T47D (cell line): ENCODE results near the gene AHDC1.
"Not testable (repeated sequence)": the region's sequence is repeated elsewhere in the genome, so short reads cannot be mapped to it uniquely, and the experiment has no call there.

ENCODE experiments used
- DNase-seq, 2 experiments: peaks; one replicate each; pipeline versions ENCODE4 v3.0.0 to v3.0.0-alpha.2; 2011 to 2012; ENCODE audit warnings: low read depth in 1 of 2, low spot score in 1 of 2
- JUND ChIP-seq: IDR thresholded peaks from 2 replicates; pipeline ENCODE4 v1.6.1; 2012; ENCODE audit warnings: low read depth
- in situ Hi-C: cut with HindIII; loops from 2 replicates; pipeline ENCODE4 v1.10.0; 2016; ENCODE audit warnings: low sequenced_read_pairs, low pct_unique_long_range_greater_than_20kb

The AHDC1 gene

DNA sequence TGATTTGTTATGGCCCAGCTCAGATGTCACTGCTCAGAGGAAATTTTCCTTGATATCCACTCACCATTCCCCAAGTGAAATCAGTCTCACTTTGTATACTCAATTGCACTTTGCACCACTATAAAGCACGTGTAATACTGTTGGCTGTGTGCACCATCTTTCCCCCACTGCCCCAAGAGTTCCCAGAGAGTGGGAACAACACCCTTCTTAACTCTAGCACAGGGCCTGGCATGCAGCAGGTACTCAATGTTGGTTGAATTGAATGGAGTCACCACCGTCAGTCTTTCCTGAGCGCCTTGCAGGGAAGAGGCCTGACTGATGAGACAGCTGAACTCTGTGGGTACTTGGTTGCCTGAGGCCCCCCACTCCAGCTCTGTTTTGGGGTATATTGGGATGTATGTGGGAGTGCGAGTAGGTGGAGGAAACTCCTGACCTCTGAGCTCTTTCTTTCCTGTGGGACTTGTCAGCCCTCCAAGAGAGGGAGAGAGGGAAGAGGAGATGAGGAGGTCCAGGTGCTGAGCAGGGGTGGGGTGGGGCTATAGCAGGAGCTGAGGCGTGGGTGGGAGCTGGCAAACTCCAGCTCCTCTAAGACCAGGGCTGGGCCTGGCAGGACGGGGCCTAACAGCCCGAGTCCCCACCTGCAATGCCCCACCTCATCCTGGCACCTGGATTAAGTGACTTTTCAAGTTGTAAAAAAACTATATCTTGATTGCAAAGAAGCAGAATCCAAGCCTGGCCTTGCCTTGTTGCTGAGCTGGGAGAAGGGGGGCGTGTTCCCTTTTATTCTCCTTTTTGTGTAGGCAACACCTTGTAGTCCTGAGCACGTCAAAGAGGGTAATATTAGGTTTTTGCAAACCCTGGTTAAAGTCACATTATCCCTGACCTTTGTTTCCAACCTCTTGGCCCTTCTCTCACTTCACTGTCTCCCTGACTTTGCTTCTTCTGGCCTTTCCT is 94.5 kb downstream of the AHDC1 start:
- no peak for DNase-seq
- TF ChIP-seq JUND: no peak
- in situ Hi-C loops: no loop called here

DNA sequence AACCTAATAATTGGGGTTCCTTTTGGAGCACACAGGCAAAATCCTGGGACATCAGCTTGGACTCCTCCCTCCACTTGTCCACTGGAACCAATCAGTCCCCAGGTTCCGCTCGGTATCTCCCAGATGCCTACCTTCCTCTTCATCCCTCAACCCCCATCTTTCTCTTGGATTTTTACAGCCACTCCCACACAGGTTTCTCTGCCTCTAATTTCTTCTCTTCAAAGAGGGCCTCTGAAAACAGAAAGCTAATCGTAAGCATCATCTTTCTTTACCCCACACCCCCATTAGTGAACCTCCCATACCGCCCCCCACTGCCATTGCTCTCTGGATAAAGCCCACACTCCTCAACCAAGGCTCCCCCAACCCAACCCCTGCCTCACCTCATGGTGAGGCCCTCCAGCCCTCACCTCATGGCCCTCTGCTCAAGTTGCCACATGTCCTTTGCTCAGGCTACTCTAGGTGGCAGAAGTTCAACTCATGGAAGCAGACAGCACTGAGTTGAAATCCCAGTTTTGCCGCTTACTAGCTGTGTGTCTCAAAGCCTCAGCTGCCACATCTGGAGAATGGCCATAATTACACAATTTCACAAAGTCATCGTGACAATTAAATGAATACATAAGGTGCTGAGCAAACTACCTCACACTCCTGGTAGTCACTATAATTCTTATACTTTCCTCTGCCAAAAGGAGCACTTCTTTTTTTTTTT is 95.8 kb downstream of the AHDC1 start:
- in situ Hi-C loops: no loop called here
- TF ChIP-seq JUND: no peak
- DNase-seq: peak in 1 of 2 experiments; percentile 70

DNA sequence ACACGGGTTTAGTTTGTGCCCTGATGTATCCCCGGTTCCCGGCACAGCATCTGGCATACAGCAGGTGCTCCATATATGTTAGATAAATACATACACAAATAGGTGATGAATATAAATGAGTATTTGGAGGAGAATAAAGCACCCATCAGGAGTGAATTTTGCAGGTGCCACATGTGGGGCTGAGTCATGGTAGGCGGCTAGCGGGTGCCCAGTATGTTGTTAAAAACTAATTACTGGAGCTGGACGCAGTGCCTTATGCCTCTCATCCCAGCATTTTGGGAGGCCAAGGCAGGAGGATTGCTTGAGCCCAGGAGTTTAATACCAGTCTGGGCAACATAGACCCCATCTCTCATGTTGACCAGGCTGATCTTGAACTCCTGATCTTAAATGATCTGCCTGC is 97.2 kb downstream of the AHDC1 start:
- DNase-seq: no peak
- in situ Hi-C loops: no loop called here
- TF ChIP-seq JUND: no peak

DNA sequence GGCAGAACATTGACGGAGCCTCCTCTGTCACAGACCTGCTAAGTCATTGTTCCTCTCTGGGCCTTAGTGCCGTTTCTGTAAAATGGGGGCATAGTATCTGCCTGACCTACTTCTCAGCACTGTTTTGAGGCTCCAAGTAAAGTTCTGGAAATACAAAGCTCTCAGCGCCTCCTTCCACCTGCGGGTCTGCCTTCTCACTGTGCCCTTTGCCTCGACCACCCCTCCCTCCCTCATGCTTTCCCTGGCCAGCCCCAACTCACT is 98.6 kb downstream of the AHDC1 start:
- in situ Hi-C loops: no loop called here
- TF ChIP-seq JUND: no peak
- DNase-seq: no peak

DNA sequence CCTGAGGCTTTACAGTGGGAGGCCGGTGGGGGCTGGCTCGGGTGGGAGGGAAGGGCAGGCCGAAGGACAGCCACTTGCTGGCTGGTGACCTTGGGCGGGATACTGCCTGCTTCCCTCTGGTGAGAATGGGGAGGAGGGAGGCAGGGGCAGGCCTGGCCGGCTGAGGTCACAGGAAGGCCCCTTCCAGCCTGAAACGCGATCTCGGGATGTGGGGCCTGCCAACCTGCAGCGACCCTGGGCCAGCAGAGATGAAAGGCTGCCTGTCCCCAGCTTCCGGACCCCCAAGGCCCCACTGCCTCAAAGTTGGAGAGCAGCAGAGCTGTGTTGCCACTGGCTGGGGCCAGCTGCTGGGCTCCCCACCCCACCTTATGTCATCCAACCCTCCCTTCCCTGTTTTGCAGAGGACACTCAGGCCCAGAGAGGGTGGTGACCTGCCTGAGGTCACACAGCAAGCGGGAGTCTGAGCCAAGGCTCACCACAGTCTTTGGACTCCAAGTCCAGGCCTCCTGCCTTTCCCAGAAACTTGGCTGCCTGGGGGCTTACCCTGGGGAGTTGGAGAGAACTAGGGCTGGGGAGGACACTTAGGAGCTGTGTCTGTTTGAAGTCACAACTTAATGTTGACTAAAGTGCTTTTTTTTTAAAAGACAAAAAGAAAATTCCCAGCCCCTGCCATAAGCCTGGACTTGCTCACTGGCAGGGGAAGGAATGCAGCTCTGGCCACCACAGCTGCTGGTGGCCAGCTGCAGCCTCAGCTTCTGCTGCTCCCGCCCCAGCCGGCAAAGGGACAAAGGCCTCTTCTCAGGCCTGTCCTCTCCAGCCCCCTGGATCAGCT is 99.1 kb downstream of the AHDC1 start:
- no peak for DNase-seq
- in situ Hi-C loops: no loop called here
- TF ChIP-seq JUND: no peak

DNA sequence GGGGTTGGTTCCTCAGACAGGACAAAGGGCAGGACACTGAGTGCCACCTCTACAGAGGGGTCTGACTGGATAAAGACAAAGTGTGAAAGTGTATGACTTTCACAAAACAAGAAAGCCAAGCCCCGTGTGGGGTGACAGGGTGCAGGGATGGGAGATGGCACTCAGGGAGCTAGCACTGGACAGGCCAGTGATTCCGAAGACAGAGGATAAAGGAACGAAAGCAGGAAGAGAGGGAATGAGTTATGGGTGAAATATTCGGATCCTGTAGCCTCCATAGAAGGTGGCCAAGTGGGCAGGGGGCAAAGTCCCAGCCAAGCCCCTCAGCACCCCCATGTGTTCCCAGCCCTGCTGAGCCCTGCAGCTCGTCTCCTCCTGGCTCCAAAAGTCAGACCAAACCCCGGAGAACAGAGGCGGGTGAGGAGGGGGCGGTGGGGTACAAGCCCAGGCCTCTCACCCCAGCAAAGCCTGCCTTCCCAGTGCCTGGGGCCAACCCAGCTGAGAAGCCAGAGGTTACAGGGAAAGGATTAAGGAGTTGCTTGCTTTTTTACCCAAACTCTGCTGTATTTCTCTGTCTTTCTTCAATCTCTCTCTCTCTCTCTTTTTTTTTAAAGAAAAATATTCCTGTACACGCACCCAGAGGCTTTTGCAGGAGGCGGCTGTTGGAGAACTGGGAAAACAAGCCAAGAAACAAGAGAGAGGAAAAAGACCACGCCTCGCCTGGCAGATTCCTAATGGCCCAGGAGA is 99.9 kb downstream of the AHDC1 start:
- DNase-seq: no peak
- in situ Hi-C loops: no loop called here
- TF ChIP-seq JUND: no peak

DNA sequence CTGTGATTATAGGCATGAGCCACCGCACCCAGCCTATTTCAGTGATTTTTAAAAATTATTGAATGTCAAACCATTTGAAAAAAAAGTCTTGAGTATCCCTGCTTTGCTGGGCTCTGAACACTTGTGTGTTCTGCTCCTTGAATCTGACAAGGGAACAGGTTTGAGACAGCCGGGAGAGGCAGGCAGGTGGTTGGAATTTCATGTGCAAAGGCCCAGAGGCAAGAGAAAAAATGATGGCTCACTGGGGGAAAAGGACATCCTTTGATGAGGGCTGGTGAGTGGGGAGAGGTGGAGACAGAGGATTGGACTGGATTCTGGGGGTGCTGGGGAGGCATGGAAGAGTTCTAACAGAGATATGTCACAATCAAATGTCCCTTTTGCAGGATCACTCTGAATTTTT is 100.9 kb downstream of the AHDC1 start:
- in situ Hi-C loops: no loop called here
- no peak for DNase-seq
- no peak for TF ChIP-seq JUND

DNA sequence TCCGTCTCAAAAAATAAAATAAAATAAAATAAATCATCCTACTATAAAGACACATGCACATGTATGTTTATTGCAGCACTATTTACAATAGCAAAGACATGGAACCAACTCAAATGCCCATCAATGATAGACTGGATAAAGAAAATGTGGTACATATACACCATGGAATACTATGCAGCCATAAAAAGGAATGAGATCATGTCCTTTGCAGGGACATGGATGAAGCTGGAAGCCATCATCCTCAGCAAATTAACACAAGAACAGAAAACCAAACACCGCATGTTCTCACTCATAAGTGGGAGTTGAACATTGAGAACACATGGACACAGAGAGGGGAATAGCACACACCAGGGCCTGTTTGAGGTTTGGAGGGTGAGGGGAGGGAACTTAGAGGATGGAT is 102.8 kb downstream of the AHDC1 start:
- in situ Hi-C loops: not testable (repeated sequence)

DNA sequence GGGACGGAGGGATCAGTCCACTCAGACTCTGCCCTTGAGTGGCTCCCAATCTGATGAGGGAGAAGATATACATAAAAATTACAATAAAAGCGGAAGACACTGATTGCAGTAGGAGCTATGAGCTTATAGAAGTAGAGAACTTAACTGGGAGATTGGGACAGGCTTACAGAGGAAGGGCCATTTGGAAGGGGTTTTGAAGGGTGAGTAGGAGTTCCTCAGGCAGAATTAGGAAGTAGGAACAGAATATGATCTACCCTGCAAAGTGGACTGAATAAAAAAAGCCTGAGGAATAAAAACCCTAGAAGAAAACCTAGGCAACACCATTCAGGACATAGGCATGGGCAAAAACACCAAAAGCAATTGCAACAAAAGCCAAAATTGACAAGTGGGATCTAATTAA is 104.8 kb downstream of the AHDC1 start:
- no peak for TF ChIP-seq JUND
- no peak for DNase-seq
- in situ Hi-C loops: no loop called here

More for the DNA sequence above, 102.8 kb downstream of the AHDC1 start:
- DNase-seq: not testable (repeated sequence)

DNA sequence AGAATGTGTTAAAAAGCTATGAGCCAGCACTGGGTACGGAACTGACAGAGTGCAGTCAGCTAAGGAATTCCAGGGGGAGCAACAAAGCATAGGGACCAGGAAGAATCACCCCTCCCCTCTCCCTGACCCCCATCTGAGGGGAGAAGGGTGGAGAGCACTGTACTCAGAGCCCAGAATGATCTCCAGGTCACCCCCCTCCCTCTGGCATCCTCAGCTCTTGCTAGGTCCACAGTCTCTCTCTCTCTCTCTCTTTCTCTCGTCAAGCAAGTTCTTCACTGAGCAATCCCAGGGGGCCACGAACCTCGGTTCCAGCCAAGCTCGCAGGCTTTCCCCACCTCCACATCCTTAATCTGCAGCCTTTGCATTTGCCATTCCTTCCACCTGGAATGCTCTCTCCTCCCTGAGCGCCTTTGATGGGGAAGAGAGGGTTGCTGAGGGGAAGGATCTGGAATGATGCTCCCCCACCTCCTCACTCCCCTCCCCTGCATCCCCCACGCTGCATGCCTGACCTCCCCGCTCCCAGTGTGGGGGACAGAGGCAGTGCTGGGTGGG is 107.3 kb downstream of the AHDC1 start:
- in situ Hi-C loops: no loop called here
- peak in 1 of 2 experiments; percentile 56 for DNase-seq
- no peak for TF ChIP-seq JUND

DNA sequence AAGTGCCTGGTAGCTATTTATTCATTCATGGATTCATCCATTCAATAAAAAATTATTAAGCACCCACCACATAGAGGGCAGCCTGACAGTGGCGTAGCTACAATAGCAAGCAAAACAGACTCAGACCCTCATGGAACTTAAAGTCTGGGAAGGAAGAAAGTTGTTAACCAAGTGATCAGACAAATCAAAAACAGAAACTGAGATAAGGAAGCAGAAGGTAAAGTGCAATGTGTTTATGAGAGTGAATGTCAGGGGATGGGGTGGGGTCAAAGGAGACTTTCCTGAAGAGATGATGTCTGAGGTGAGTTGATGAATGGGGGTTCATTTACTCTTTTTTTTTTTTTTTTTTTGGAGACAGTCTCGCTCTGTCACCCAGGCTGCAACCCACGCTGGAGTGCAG is 111.1 kb downstream of the AHDC1 start:
- in situ Hi-C loops: no loop called here
- no peak for TF ChIP-seq JUND
- DNase-seq: no peak
